ENCODE data around the gene ITGA1.
A peak's percentile ranks its signal among the peaks of the same experiment; 100 is the strongest.
"Not testable (repeated sequence)": the region's sequence is repeated elsewhere in the genome, so short reads cannot be mapped to it uniquely, and the experiment has no call there.

ITGA1 gene

GRCh38 chr5:52853650-52854049 lies 65.9 kb downstream of the ITGA1 start:
- Histone ChIP-seq H3K9ac (ENCODE audit: low read length in 5 of 5) (no peak overlapping the region), H3K27ac (ENCODE audit: low read depth, low read length) (no peak overlapping the region), H3K4me3 (ENCODE audit: low read depth in 1 of 5, low read length in 5 of 5) (no peak overlapping the region), H3K9me3 (ENCODE audit: control insufficient read depth in 5 of 5, low read length in 5 of 5) (no peaks in the 10 kb centered on the region), H3K4me1 (ENCODE audit: control insufficient read depth in 5 of 5, insufficient read depth in 5 of 5, low read length in 5 of 5) (peaks cover 0 to 21% (median 8%) of the 10 kb centered on the region in 5 donors), H3K27me3 (ENCODE audit: control insufficient read depth in 5 of 5, insufficient read depth in 4 of 5, low read length in 5 of 5) (no peaks in the 10 kb centered on the region), H3K36me3 (ENCODE audit: control insufficient read depth in 5 of 5, insufficient read depth in 5 of 5, low read length in 5 of 5) (peaks cover 0 to 6% (median 2%) of the 10 kb centered on the region in 5 donors)

DNA sequence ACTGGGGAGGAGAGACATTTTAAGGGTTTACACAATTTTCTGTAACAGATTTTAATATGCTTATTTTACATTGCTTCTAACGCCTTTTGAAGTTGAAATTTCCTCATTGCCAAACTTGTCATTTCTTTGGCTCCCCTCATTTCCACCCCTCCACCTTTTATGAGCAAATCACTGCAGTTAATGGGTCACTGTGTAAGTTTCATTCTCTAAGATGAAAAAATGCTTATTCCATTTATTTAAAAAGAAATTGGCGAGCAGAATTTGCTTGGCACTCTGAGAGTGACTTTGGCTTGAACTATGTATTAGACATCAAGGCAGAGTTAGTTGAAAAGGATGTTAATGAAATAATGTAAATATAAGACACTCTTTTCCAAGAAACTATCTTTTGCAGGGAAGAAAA lies 66.6 kb downstream of the ITGA1 start:
- no peak overlapping the region for H3K9ac ChIP-seq (ENCODE audit: low read length in 5 of 5)
- no peak overlapping the region for H3K4me3 ChIP-seq (ENCODE audit: low read depth in 1 of 5, low read length in 5 of 5)
- H3K4me1 ChIP-seq (ENCODE audit: control insufficient read depth in 5 of 5, insufficient read depth in 5 of 5, low read length in 5 of 5), result peaks cover 0 to 18% (median 8%) of the 10 kb centered on the region in 5 donors
- H3K9me3 ChIP-seq (ENCODE audit: control insufficient read depth in 5 of 5, low read length in 5 of 5), result no peaks in the 10 kb centered on the region
- peaks cover 0 to 6% (median 2%) of the 10 kb centered on the region in 5 donors for H3K36me3 ChIP-seq (ENCODE audit: control insufficient read depth in 5 of 5, insufficient read depth in 5 of 5, low read length in 5 of 5)
- H3K27me3 ChIP-seq (ENCODE audit: control insufficient read depth in 5 of 5, insufficient read depth in 4 of 5, low read length in 5 of 5), result no peaks in the 10 kb centered on the region
- H3K27ac ChIP-seq (ENCODE audit: low read depth, low read length), result no peak overlapping the region

DNA sequence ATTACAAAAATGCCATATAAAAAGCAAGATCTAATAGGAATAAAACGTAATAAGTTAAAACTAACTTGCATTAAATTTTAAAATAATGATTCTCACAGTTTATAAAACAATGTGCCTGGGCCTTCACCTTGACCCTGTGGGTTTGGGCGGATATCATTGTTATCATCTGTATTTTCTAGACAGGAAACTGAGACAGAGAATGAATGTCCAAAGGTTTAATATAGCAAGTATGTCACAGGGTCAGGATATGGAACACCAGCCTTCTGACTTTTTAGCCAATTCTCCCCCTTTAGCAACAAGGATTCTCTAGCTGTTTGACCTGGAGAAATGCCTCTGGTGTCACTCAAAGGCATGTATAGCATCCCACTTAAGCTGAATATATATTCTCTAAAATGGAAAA lies 67.2 kb downstream of the ITGA1 start:
- Histone ChIP-seq H3K4me3 (ENCODE audit: low read depth in 1 of 5, low read length in 5 of 5) (no peak overlapping the region), H3K36me3 (ENCODE audit: control insufficient read depth in 5 of 5, insufficient read depth in 5 of 5, low read length in 5 of 5) (peaks cover 0 to 6% (median 2%) of the 10 kb centered on the region in 5 donors), H3K27me3 (ENCODE audit: control insufficient read depth in 5 of 5, insufficient read depth in 4 of 5, low read length in 5 of 5) (no peaks in the 10 kb centered on the region), H3K4me1 (ENCODE audit: control insufficient read depth in 5 of 5, insufficient read depth in 5 of 5, low read length in 5 of 5) (peaks cover 0 to 18% (median 8%) of the 10 kb centered on the region in 5 donors), H3K9ac (ENCODE audit: low read length in 5 of 5) (no peak overlapping the region), H3K9me3 (ENCODE audit: control insufficient read depth in 5 of 5, low read length in 5 of 5) (no peaks in the 10 kb centered on the region), H3K27ac (ENCODE audit: low read depth, low read length) (no peak overlapping the region)

- no peak overlapping the region for H3K4me3 ChIP-seq (ENCODE audit: low read depth in 1 of 5, low read length in 5 of 5)
- H3K27me3 ChIP-seq (ENCODE audit: control insufficient read depth in 5 of 5, insufficient read depth in 4 of 5, low read length in 5 of 5), result no peaks in the 10 kb centered on the region
- peaks cover 0 to 10% (median 5%) of the 10 kb centered on the region in 5 donors for H3K36me3 ChIP-seq (ENCODE audit: control insufficient read depth in 5 of 5, insufficient read depth in 5 of 5, low read length in 5 of 5)
- H3K9ac ChIP-seq (ENCODE audit: low read length in 5 of 5), result no peak overlapping the region
- peaks cover 0 to 18% (median 8%) of the 10 kb centered on the region in 5 donors for H3K4me1 ChIP-seq (ENCODE audit: control insufficient read depth in 5 of 5, insufficient read depth in 5 of 5, low read length in 5 of 5)
- H3K9me3 ChIP-seq (ENCODE audit: control insufficient read depth in 5 of 5, low read length in 5 of 5), result no peaks in the 10 kb centered on the region
- no peak overlapping the region for H3K27ac ChIP-seq (ENCODE audit: low read depth, low read length)
Measured at GRCh38 chr5:52856564-52856963, 68.8 kb downstream of the ITGA1 start.

DNA sequence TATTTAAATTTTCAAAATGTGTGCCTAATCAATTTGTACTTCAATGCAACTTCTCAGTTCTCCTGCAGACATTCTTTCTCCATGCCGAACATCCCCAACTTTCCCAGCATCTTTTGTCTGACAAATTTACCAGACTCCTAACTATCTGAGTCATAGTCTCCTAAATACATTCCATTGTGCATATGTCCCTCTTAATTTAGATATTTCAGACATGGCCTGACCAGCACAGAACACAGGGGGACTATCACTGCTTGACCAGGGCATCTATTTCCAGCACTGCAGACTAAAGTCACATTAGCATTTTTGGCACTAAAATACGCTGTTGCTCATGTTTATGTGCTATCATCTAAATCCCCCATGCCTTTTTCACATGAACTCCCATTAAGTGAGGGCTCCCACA lies 71.9 kb downstream of the ITGA1 start:
- H3K9me3 ChIP-seq (ENCODE audit: control insufficient read depth in 5 of 5, low read length in 5 of 5), result no peaks in the 10 kb centered on the region
- no peaks in the 10 kb centered on the region for H3K27me3 ChIP-seq (ENCODE audit: control insufficient read depth in 5 of 5, insufficient read depth in 4 of 5, low read length in 5 of 5)
- H3K36me3 ChIP-seq (ENCODE audit: control insufficient read depth in 5 of 5, insufficient read depth in 5 of 5, low read length in 5 of 5), result peaks cover 0 to 11% (median 3%) of the 10 kb centered on the region in 5 donors
- no peak overlapping the region for H3K9ac ChIP-seq (ENCODE audit: low read length in 5 of 5)
- peaks cover 0 to 26% (median 16%) of the 10 kb centered on the region in 5 donors for H3K4me1 ChIP-seq (ENCODE audit: control insufficient read depth in 5 of 5, insufficient read depth in 5 of 5, low read length in 5 of 5)
- H3K4me3 ChIP-seq (ENCODE audit: low read depth in 1 of 5, low read length in 5 of 5), result no peak overlapping the region
- no peak overlapping the region for H3K27ac ChIP-seq (ENCODE audit: low read depth, low read length)

DNA sequence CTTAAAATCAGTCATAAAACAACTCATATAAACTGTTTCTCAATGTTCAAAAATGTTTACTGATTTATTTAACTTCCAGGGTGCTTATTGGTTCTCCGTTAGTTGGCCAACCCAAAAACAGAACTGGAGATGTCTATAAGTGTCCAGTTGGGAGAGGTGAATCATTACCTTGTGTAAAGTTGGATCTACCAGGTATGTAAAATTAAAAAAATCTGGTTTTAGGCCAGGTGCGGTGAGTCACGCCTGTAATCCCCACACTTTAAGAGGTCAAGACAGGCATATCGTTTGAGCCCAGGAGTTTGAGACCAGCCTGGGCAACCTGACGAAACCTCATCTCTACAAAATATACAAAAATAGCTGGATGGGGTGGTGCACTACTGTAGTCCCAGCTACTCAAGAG lies 73.7 kb downstream of the ITGA1 start:
- Histone ChIP-seq H3K36me3 (ENCODE audit: control insufficient read depth in 5 of 5, insufficient read depth in 5 of 5, low read length in 5 of 5) (peaks cover 0 to 11% (median 3%) of the 10 kb centered on the region in 5 donors), H3K4me1 (ENCODE audit: control insufficient read depth in 5 of 5, insufficient read depth in 5 of 5, low read length in 5 of 5) (peaks cover 0 to 21% (median 13%) of the 10 kb centered on the region in 5 donors), H3K4me3 (ENCODE audit: low read depth in 1 of 5, low read length in 5 of 5) (no peak overlapping the region), H3K27ac (ENCODE audit: low read depth, low read length) (no peak overlapping the region), H3K9me3 (ENCODE audit: control insufficient read depth in 5 of 5, low read length in 5 of 5) (no peaks in the 10 kb centered on the region), H3K9ac (ENCODE audit: low read length in 5 of 5) (no peak overlapping the region), H3K27me3 (ENCODE audit: control insufficient read depth in 5 of 5, insufficient read depth in 4 of 5, low read length in 5 of 5) (no peaks in the 10 kb centered on the region)

DNA sequence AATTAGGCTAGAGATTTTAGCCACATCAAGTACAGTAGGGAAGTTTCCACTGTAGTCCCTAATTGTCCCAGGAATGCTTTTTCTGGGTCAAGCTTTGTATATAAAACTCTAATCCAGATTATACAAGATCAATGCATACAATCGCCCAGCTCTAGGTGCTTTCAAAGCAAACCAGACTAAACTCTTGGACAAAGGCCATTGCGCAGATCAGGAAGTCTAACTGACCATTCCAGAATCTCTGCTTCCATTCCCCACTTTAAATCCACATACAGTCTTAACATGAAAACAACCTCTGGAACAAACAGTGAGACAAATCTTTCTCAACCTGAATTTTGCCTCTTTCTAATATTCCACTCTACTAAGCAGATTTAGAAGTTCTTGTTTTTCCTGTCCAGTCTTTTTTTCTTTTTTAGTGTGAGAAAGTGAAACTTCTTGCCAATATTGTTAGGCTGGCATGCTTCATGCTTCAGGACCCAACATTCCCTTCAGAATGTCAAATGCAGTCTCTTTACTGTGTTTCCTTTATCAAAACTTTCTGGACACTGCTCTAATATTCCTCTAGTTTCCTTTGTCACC lies 76.1 kb downstream of the ITGA1 start:
- peaks cover 2 to 12% (median 8%) of the 10 kb centered on the region in 5 donors for H3K36me3 ChIP-seq (ENCODE audit: control insufficient read depth in 5 of 5, insufficient read depth in 5 of 5, low read length in 5 of 5)
- H3K9me3 ChIP-seq (ENCODE audit: control insufficient read depth in 5 of 5, low read length in 5 of 5), result no peaks in the 10 kb centered on the region
- H3K27ac ChIP-seq (ENCODE audit: low read depth, low read length), result peak overlapping the region; percentile 61
- peak overlapping the region in 1 of 5 donors; percentile 24 for H3K9ac ChIP-seq (ENCODE audit: low read length in 5 of 5)
- peaks cover 0 to 26% (median 13%) of the 10 kb centered on the region in 5 donors for H3K4me1 ChIP-seq (ENCODE audit: control insufficient read depth in 5 of 5, insufficient read depth in 5 of 5, low read length in 5 of 5)
- no peaks in the 10 kb centered on the region for H3K27me3 ChIP-seq (ENCODE audit: control insufficient read depth in 5 of 5, insufficient read depth in 4 of 5, low read length in 5 of 5)
- peak overlapping the region in 1 of 5 donors; percentile 5 for H3K4me3 ChIP-seq (ENCODE audit: low read depth in 1 of 5, low read length in 5 of 5)

GRCh38 chr5:52864371-52864770 lies 76.7 kb downstream of the ITGA1 start:
- H3K27me3 ChIP-seq (ENCODE audit: control insufficient read depth in 5 of 5, insufficient read depth in 4 of 5, low read length in 5 of 5), result no peaks in the 10 kb centered on the region
- H3K9ac ChIP-seq (ENCODE audit: low read length in 5 of 5), result no peak overlapping the region
- H3K36me3 ChIP-seq (ENCODE audit: control insufficient read depth in 5 of 5, insufficient read depth in 5 of 5, low read length in 5 of 5), result peaks cover 2 to 12% (median 8%) of the 10 kb centered on the region in 5 donors
- no peak overlapping the region for H3K4me3 ChIP-seq (ENCODE audit: low read depth in 1 of 5, low read length in 5 of 5)
- peaks cover 0 to 30% (median 14%) of the 10 kb centered on the region in 5 donors for H3K4me1 ChIP-seq (ENCODE audit: control insufficient read depth in 5 of 5, insufficient read depth in 5 of 5, low read length in 5 of 5)
- no peaks in the 10 kb centered on the region for H3K9me3 ChIP-seq (ENCODE audit: control insufficient read depth in 5 of 5, low read length in 5 of 5)
- peak overlapping the region; percentile 61 for H3K27ac ChIP-seq (ENCODE audit: low read depth, low read length)

GRCh38 chr5:52864884-52865283 lies 77.2 kb downstream of the ITGA1 start:
- Histone ChIP-seq H3K9ac (ENCODE audit: low read length in 5 of 5) (no peak overlapping the region), H3K9me3 (ENCODE audit: control insufficient read depth in 5 of 5, low read length in 5 of 5) (no peaks in the 10 kb centered on the region), H3K27ac (ENCODE audit: low read depth, low read length) (peak overlapping the region; percentile 61), H3K4me1 (ENCODE audit: control insufficient read depth in 5 of 5, insufficient read depth in 5 of 5, low read length in 5 of 5) (peaks cover 0 to 32% (median 16%) of the 10 kb centered on the region in 5 donors), H3K36me3 (ENCODE audit: control insufficient read depth in 5 of 5, insufficient read depth in 5 of 5, low read length in 5 of 5) (peaks cover 2 to 12% (median 8%) of the 10 kb centered on the region in 5 donors), H3K4me3 (ENCODE audit: low read depth in 1 of 5, low read length in 5 of 5) (no peak overlapping the region), H3K27me3 (ENCODE audit: control insufficient read depth in 5 of 5, insufficient read depth in 4 of 5, low read length in 5 of 5) (no peaks in the 10 kb centered on the region)

- peaks cover 5 to 36% (median 26%) of the 10 kb centered on the region in 5 donors for H3K4me1 ChIP-seq (ENCODE audit: control insufficient read depth in 5 of 5, insufficient read depth in 5 of 5, low read length in 5 of 5)
- H3K9me3 ChIP-seq (ENCODE audit: control insufficient read depth in 5 of 5, low read length in 5 of 5); H3K4me3 ChIP-seq (ENCODE audit: low read depth in 1 of 5, low read length in 5 of 5); H3K9ac ChIP-seq (ENCODE audit: low read length in 5 of 5); H3K27me3 ChIP-seq (ENCODE audit: control insufficient read depth in 5 of 5, insufficient read depth in 4 of 5, low read length in 5 of 5): not testable (repeated sequence)
- peaks cover 2 to 12% (median 8%) of the 10 kb centered on the region in 5 donors for H3K36me3 ChIP-seq (ENCODE audit: control insufficient read depth in 5 of 5, insufficient read depth in 5 of 5, low read length in 5 of 5)
- peak overlapping the region; percentile 24 for H3K27ac ChIP-seq (ENCODE audit: low read depth, low read length)
Measured at GRCh38 chr5:52865991-52866390, 78.3 kb downstream of the ITGA1 start.

Measured in subcutaneous abdominal adipose tissue (tissue), 5 donors.